ENCODE results near the gene NDUFV1. TPM values are rescaled to one million over a fixed set of nuclear protein-coding genes. Genes with fewer than 3 reads are reported as not detected.
A peak's percentile ranks its signal among the peaks of the same experiment; 100 is the strongest.
"Not testable (repeated sequence)": the region's sequence is repeated elsewhere in the genome, so short reads cannot be mapped to it uniquely, and the experiment has no call there.

Gene NDUFV1
- total RNA-seq, 2 experiments from 2014 or later: 211 to 219 TPM

GRCh38 chr11:67581469-67581868, 25.3 kb upstream of the NDUFV1 start:
- H3K4me1 Mint-ChIP-seq: peaks cover 36% of the 10 kb centered on the region
- H3K9me3 Mint-ChIP-seq: no peaks in the 10 kb centered on the region
- H3K27me3 Mint-ChIP-seq: peaks cover 35% of the 10 kb centered on the region
- DNase-seq: no peak
- POLR2A ChIA-PET: no interaction called here
- H3K27ac Mint-ChIP-seq: no peak overlapping the region
- H3K4me3 Mint-ChIP-seq: no peak overlapping the region
- peaks cover 13% of the 10 kb centered on the region for H3K36me3 Mint-ChIP-seq
- ATAC-seq (ENCODE audit: low read depth): no peak

- H3K27ac Mint-ChIP-seq: no peak overlapping the region
- H3K27me3 Mint-ChIP-seq: peaks cover 35% of the 10 kb centered on the region
- DNase-seq (no peak), ATAC-seq (ENCODE audit: low read depth) (no peak)
- POLR2A ChIA-PET: interaction anchor here (1.9 kb wide), 1 partner anchor 32 kb away, joined by 8 read pairs; no protein-coding TSS in a partner anchor
- no peaks in the 10 kb centered on the region for H3K9me3 Mint-ChIP-seq
- peak overlapping the region; percentile 77 for H3K4me3 Mint-ChIP-seq
- H3K4me1 Mint-ChIP-seq: peaks cover 39% of the 10 kb centered on the region
- peaks cover 19% of the 10 kb centered on the region for H3K36me3 Mint-ChIP-seq
These were observed 24.7 kb upstream of the NDUFV1 start for GRCh38 chr11:67582011-67582410.

- ATAC-seq (ENCODE audit: low read depth): peak; percentile 91
- H3K36me3 Mint-ChIP-seq: peaks cover 26% of the 10 kb centered on the region
- peak within 1 kb of the TSS; percentile 95 for H3K4me3 Mint-ChIP-seq
- peaks cover 33% of the 10 kb centered on the region for H3K27me3 Mint-ChIP-seq
- peak within 1 kb of the TSS; percentile 81 for H3K27ac Mint-ChIP-seq
- H3K4me1 Mint-ChIP-seq: peaks cover 39% of the 10 kb centered on the region
- POLR2A ChIA-PET: interaction anchor here (0.5 to 1.9 kb wide), 2 partner anchors 31 to 750 kb away, joined by 7 to 8 read pairs; no protein-coding TSS in a partner anchor
- no peaks in the 10 kb centered on the region for H3K9me3 Mint-ChIP-seq
- DNase-seq: peak; percentile 86
These were observed 23.2 kb upstream of the NDUFV1 start, which contains the start of gene GSTP1 for GRCh38 chr11:67583247-67584204. GSTP1 (plus strand) TSS chr11:67583812; CDS start chr11:67583844, 32 bp downstream.

GRCh38 chr11:67584205-67584880, 22.4 kb upstream of the NDUFV1 start:
- DNase-seq (peak; percentile 58), ATAC-seq (ENCODE audit: low read depth) (peak; percentile 30)
- H3K9me3 Mint-ChIP-seq: no peaks in the 10 kb centered on the region
- H3K27ac Mint-ChIP-seq: peak overlapping the region; percentile 72
- peaks cover 36% of the 10 kb centered on the region for H3K4me1 Mint-ChIP-seq
- POLR2A ChIA-PET: no interaction called here
- peak overlapping the region; percentile 69 for H3K4me3 Mint-ChIP-seq
- H3K27me3 Mint-ChIP-seq: peaks cover 29% of the 10 kb centered on the region
- H3K36me3 Mint-ChIP-seq: peaks cover 27% of the 10 kb centered on the region

GRCh38 chr11:67584881-67585873, 21.6 kb upstream of the NDUFV1 start:
- Mint-ChIP-seq H3K27me3 (peaks cover 21% of the 10 kb centered on the region), H3K36me3 (peaks cover 27% of the 10 kb centered on the region), H3K27ac (peak overlapping the region; percentile 72), H3K4me3 (peak overlapping the region; percentile 69), H3K4me1 (peaks cover 30% of the 10 kb centered on the region), H3K9me3 (no peaks in the 10 kb centered on the region)
- POLR2A ChIA-PET: no interaction called here
- ATAC-seq (ENCODE audit: low read depth) (no peak), DNase-seq (no peak)

- Mint-ChIP-seq H3K36me3 (peaks cover 27% of the 10 kb centered on the region), H3K4me1 (peaks cover 27% of the 10 kb centered on the region), H3K4me3 (no peak overlapping the region), H3K27ac (peak overlapping the region; percentile 10), H3K27me3 (peaks cover 14% of the 10 kb centered on the region), H3K9me3 (no peaks in the 10 kb centered on the region)
- no peak for DNase-seq
- no peak for ATAC-seq (ENCODE audit: low read depth)
- POLR2A ChIA-PET: no interaction called here
These were observed 20.8 kb upstream of the NDUFV1 start for GRCh38 chr11:67585911-67586310.

GRCh38 chr11:67586568-67587250, 20.0 kb upstream of the NDUFV1 start:
- no peak overlapping the region for H3K4me3 Mint-ChIP-seq
- no peak for DNase-seq
- ATAC-seq (ENCODE audit: low read depth): no peak
- peaks cover 27% of the 10 kb centered on the region for H3K4me1 Mint-ChIP-seq
- peaks cover 27% of the 10 kb centered on the region for H3K36me3 Mint-ChIP-seq
- no peaks in the 10 kb centered on the region for H3K9me3 Mint-ChIP-seq
- POLR2A ChIA-PET: no interaction called here
- peaks cover 6% of the 10 kb centered on the region for H3K27me3 Mint-ChIP-seq
- peak overlapping the region; percentile 42 for H3K27ac Mint-ChIP-seq

- no peak overlapping the region for H3K27ac Mint-ChIP-seq
- H3K4me1 Mint-ChIP-seq: peaks cover 18% of the 10 kb centered on the region
- H3K27me3 Mint-ChIP-seq: peaks cover 2% of the 10 kb centered on the region
- no peak for ATAC-seq (ENCODE audit: low read depth)
- no peak overlapping the region for H3K4me3 Mint-ChIP-seq
- H3K36me3 Mint-ChIP-seq: peaks cover 27% of the 10 kb centered on the region
- no peak for DNase-seq
- POLR2A ChIA-PET: no interaction called here
- H3K9me3 Mint-ChIP-seq: no peaks in the 10 kb centered on the region
These were observed 18.6 kb upstream of the NDUFV1 start for GRCh38 chr11:67588136-67588503.

GRCh38 chr11:67588899-67589415, 17.8 kb upstream of the NDUFV1 start:
- H3K4me3 Mint-ChIP-seq; ATAC-seq (ENCODE audit: low read depth); H3K27ac Mint-ChIP-seq; POLR2A ChIA-PET; DNase-seq; H3K9me3 Mint-ChIP-seq; H3K27me3 Mint-ChIP-seq: not testable (repeated sequence)
- peaks cover 16% of the 10 kb centered on the region for H3K4me1 Mint-ChIP-seq
- peaks cover 27% of the 10 kb centered on the region for H3K36me3 Mint-ChIP-seq

- Mint-ChIP-seq H3K9me3 (no peaks in the 10 kb centered on the region), H3K36me3 (peaks cover 3% of the 10 kb centered on the region), H3K4me3 (no peak overlapping the region), H3K27ac (no peak overlapping the region), H3K27me3 (peaks cover 10% of the 10 kb centered on the region), H3K4me1 (no peaks in the 10 kb centered on the region)
- POLR2A ChIA-PET: no interaction called here
- DNase-seq (no peak), ATAC-seq (ENCODE audit: low read depth) (no peak)
These were observed 13.7 kb upstream of the NDUFV1 start for GRCh38 chr11:67592880-67593564.

- POLR2A ChIA-PET: no interaction called here
- Mint-ChIP-seq H3K36me3 (peaks cover 2% of the 10 kb centered on the region), H3K27me3 (peaks cover 10% of the 10 kb centered on the region), H3K4me3 (no peak overlapping the region), H3K27ac (no peak overlapping the region), H3K4me1 (no peaks in the 10 kb centered on the region), H3K9me3 (no peaks in the 10 kb centered on the region)
- no peak for ATAC-seq (ENCODE audit: low read depth)
- DNase-seq: no peak
These were observed 13.2 kb upstream of the NDUFV1 start for GRCh38 chr11:67593565-67593905.

- Mint-ChIP-seq H3K9me3 (no peaks in the 10 kb centered on the region), H3K4me3 (no peak overlapping the region), H3K27me3 (peaks cover 13% of the 10 kb centered on the region), H3K4me1 (peaks cover 5% of the 10 kb centered on the region), H3K36me3 (no peaks in the 10 kb centered on the region), H3K27ac (no peak overlapping the region)
- ATAC-seq (ENCODE audit: low read depth) (no peak), DNase-seq (no peak)
- POLR2A ChIA-PET: no interaction called here
These were observed 12.3 kb upstream of the NDUFV1 start for GRCh38 chr11:67594480-67594879.

Measured in activated naive CD8-positive, alpha-beta T cell treated with anti-CD3 and anti-CD28 coated beads, Interleukin-2, amount 10 ng/mL, durations not matched to agents 7 days and 5 days (primary cell).